ENCODE measurements around the gene SLC49A3. TPM values are rescaled to one million over a fixed set of nuclear protein-coding genes. Genes with fewer than 3 reads are reported as not detected.

SLC49A3 gene
- total and polyA plus RNA-seq, 10 of the 15 experiments (the other 5 are each of a cell fraction or from before 2014, with no cell fraction given): 0.09 to 0.85 (median 0.18) TPM; not detected in 4

GRCh38 chr4:692771-693554 is 4.0 kb upstream of the SLC49A3 start:
- ATAC-seq: no peak

More at GRCh38 chr4:692771-693554, 4.0 kb upstream of the SLC49A3 start:
- H2AFZ ChIP-seq (ENCODE audit: control insufficient read depth, low read depth, low read length): no peak overlapping the region
- no peaks in the 10 kb centered on the region for H3K79me2 ChIP-seq (ENCODE audit: control insufficient read depth, insufficient read depth, low read length)
- ChIA-PET RAD21 (ENCODE audit: unreplicated experiment) (no interaction called here), CTCF (no interaction called here), SMC1A (ENCODE audit: uncharacterized antibody, unreplicated experiment) (no interaction called here), POLR2A (no interaction called here)
- in situ Hi-C loops (cut with MboI): no loop called here
- H3K36me3 ChIP-seq (ENCODE audit: control insufficient read depth in 2 of 2, insufficient read depth in 2 of 2, low read length in 1 of 2): no peaks in the 10 kb centered on the region
- no peaks in the 10 kb centered on the region for H4K20me1 ChIP-seq (ENCODE audit: control insufficient read depth, insufficient read depth)
- H3K4me3 ChIP-seq: no peak overlapping the region
- H3K9me3 ChIP-seq (replicated peaks; ENCODE audit: control insufficient read depth, insufficient read depth, low read length): no peaks in the 10 kb centered on the region
- peaks cover 12% of the 10 kb centered on the region for H3K4me1 ChIP-seq (ENCODE audit: control insufficient read depth, insufficient read depth, low read length)
- no peak overlapping the region for H3K4me2 ChIP-seq (ENCODE audit: control insufficient read depth, insufficient read depth)
- no peaks in the 10 kb centered on the region for H3K27me3 ChIP-seq (replicated peaks in 1 of 2; ENCODE audit: control insufficient read depth in 2 of 2, insufficient read depth in 2 of 2, low read length in 1 of 2)
- 61% methylated on average over 30 of the region's 32 CpGs for WGBS (ENCODE audit: insufficient coverage, insufficient replicate concordance, low lambda C conversion rate, missing lambda C conversion rate)
- H3K9ac ChIP-seq (ENCODE audit: control insufficient read depth, insufficient read depth, low read length): no peak overlapping the region
- TF ChIP-seq RUNX3 (IDR thresholded peaks at IDR 0.05; ENCODE audit: low read length) (no peak), NRF1 (conservative IDR thresholded peaks at IDR 0.05; ENCODE audit: low read depth, low read length) (no peak), NR2C1 (IDR thresholded peaks at IDR 0.05) (no peak), CBFB (IDR thresholded peaks at IDR 0.05; ENCODE audit: low read depth) (no peak), LARP7 (IDR thresholded peaks at IDR 0.05) (no peak), POLR2AphosphoS2 (IDR thresholded peaks at IDR 0.05; ENCODE audit: low read depth, low read length) (no peak), REST (IDR thresholded peaks at IDR 0.05; ENCODE audit: low read depth, low read length) (no peak), KDM1A (IDR thresholded peaks at IDR 0.05; ENCODE audit: borderline replicate concordance) (no peak), PML (IDR thresholded peaks at IDR 0.05; ENCODE audit: low read length) (no peak), PAX5 (IDR thresholded peaks at IDR 0.05; ENCODE audit: borderline replicate concordance, low read depth, low read length) (no peak)
- DNase-seq (ENCODE audit: low read depth, low spot score) (no peak), FAIRE-seq (no peak)
- intact Hi-C loops (cut with micrococcal nuclease; ENCODE audit: unreplicated experiment): no loop called here
- BruUV-seq (replicated peaks): no TSS peak
- H3K27ac ChIP-seq (ENCODE audit: control insufficient read depth, insufficient read depth): no peak overlapping the region

All from GM12878 (cell line).